A549 (cell line): Measurements from ENCODE around the gene DNAJC7. TPM values are rescaled to one million over a fixed set of nuclear protein-coding genes. Genes with fewer than 3 reads are reported as not detected.

ENCODE experiments used
- ATAC-seq, 2 experiments: fragments of 200-7000 bp in 1 of 2; fragments of >200 bp in 1 of 2; cut with Nextera tagmentation in 1 of 2; cut with Tn5 transposase in 1 of 2; 3 replicates each; pipeline versions ENCODE4 v1.8.0 to v1.9.1; 2018 to 2020; ENCODE audit warnings: mild to moderate bottlenecking in 1 of 2, moderate library complexity in 1 of 2
- CTCF ChIA-PET: fragments of 300-600 bp; sonication (Branson Sonifier 250); formaldehyde crosslinking; extraction: SDS; loops from one replicate; lab custom pipeline; 2021; ENCODE audit warnings: antibody characterized with exemption, inconsistent platforms; lab: Yijun Ruan, JAX
- POLR2A ChIA-PET: fragments of 350-600 bp; formaldehyde crosslinking; extraction: SDS; loops from one replicate; lab custom pipeline; 2021; ENCODE audit warnings: antibody characterized with exemption, inconsistent platforms; lab: Yijun Ruan, JAX
- DNase-seq, 2 experiments: peaks; one replicate each; pipeline versions ENCODE4 v3.0.0 to v3.0.0-alpha.2; 2011 to 2016; ENCODE audit warnings: low read depth in 1 of 2, low spot score in 1 of 2
- FAIRE-seq: peaks from 2 replicates; lab custom pipeline; 2011; peaks lifted over from hg19 to GRCh38; lab: Jason Lieb, UNC
- H3K27ac ChIP-seq, 2 experiments: fragments of >200 bp; sonication (Bioruptor Twin); formaldehyde crosslinking; 3 replicates each; pipeline ENCODE4 v1.5.1; 2016 to 2017
- H3K4me1 ChIP-seq: fragments of >200 bp; sonication (Bioruptor Twin); formaldehyde crosslinking; 3 replicates; pipeline ENCODE4 v1.6.1; 2016
- H3K4me2 ChIP-seq: fragments of >200 bp; sonication (Bioruptor Twin); formaldehyde crosslinking; 3 replicates; pipeline ENCODE4 v1.6.1; 2016
- H3K4me3 ChIP-seq: fragments of >200 bp; sonication (Bioruptor Twin); formaldehyde crosslinking; 3 replicates; pipeline ENCODE4 v1.5.1; 2016
- H3K9me3 ChIP-seq: fragments of >200 bp; sonication (Bioruptor Twin); formaldehyde crosslinking; 3 replicates; pipeline ENCODE4 v1.6.1; 2016
- BHLHE40 ChIP-seq: IDR thresholded peaks from 2 replicates; pipeline ENCODE4 v1.6.1; 2012; ENCODE audit warnings: low read depth, low read length, inconsistent platforms
- CEBPB ChIP-seq, 2 experiments: fragments of >200 bp in 1 of 2; sonication (Bioruptor Twin) in 1 of 2; formaldehyde crosslinking in 1 of 2; IDR thresholded peaks; 2 replicates each; pipeline ENCODE4 v1.6.1; 2012 to 2016
- CHD4 ChIP-seq: fragments of 200-600 bp; sonication (generic); IDR thresholded peaks from 2 replicates; pipeline ENCODE4 v1.6.1; 2016; ENCODE audit warnings: antibody characterized with exemption, mild to moderate bottlenecking, borderline replicate concordance
- CTCF ChIP-seq: fragments of >200 bp; sonication (Bioruptor Twin); formaldehyde crosslinking; IDR thresholded peaks from 3 replicates; pipeline ENCODE4 v1.5.1; 2016
- EHMT2 ChIP-seq: fragments of 200-600 bp; sonication (generic); IDR thresholded peaks from 2 replicates; pipeline ENCODE4 v1.6.1; 2016; ENCODE audit warnings: antibody characterized with exemption, low read depth, mild to moderate bottlenecking, moderate library complexity
- ESRRA ChIP-seq: fragments of 150-350 bp; IDR thresholded peaks from 2 replicates; pipeline ENCODE4 v1.6.1; 2014; ENCODE audit warnings: mild to moderate bottlenecking, low read length, borderline replicate concordance
- FOXS1 ChIP-seq: fragments of 250-450 bp; sonication (Bioruptor Pico); IDR thresholded peaks from 2 replicates; pipeline ENCODE4 v1.5.0; 2020; ENCODE audit warnings: mild to moderate bottlenecking, moderate library complexity
- HDAC2 ChIP-seq: fragments of 200-600 bp; sonication (generic); IDR thresholded peaks from 2 replicates; pipeline ENCODE4 v1.6.1; 2016
- HOXA7 ChIP-seq: fragments of 250-450 bp; sonication (Bioruptor Pico); IDR thresholded peaks from 2 replicates; pipeline ENCODE4 v1.5.0; 2020; ENCODE audit warnings: mild to moderate bottlenecking, moderate library complexity
- HOXB13 ChIP-seq: fragments of 250-450 bp; sonication (Bioruptor Pico); IDR thresholded peaks from 2 replicates; pipeline ENCODE4 v1.5.0; 2020; ENCODE audit warnings: low read depth, mild to moderate bottlenecking, moderate library complexity
- HOXB5 ChIP-seq: fragments of 250-450 bp; sonication (Bioruptor Pico); IDR thresholded peaks from 2 replicates; pipeline ENCODE4 v1.5.0; 2020; ENCODE audit warnings: mild to moderate bottlenecking, moderate library complexity
- MYC ChIP-seq: IDR thresholded peaks from 2 replicates; pipeline ENCODE4 v1.6.1; 2012; ENCODE audit warnings: mild to moderate bottlenecking, inconsistent platforms, low read length, improper control_type of control experiment, borderline replicate concordance
- NR3C1 ChIP-seq: fragments of >200 bp; sonication (Bioruptor Twin); formaldehyde crosslinking; IDR thresholded peaks from 3 replicates; pipeline ENCODE4 v1.6.1; 2017
- POLR2A ChIP-seq: IDR thresholded peaks from 2 replicates; pipeline ENCODE4 v1.6.1; 2012; ENCODE audit warnings: mild to moderate bottlenecking, low read length
- POLR2AphosphoS2 ChIP-seq: conservative IDR thresholded peaks from 2 replicates; pipeline ENCODE4 v1.6.1; 2012; ENCODE audit warnings: low read length, improper control_type of control experiment, inconsistent platforms
- RAD21 ChIP-seq, 2 experiments: fragments of >200 bp in 1 of 2; sonication (Bioruptor Twin) in 1 of 2; formaldehyde crosslinking in 1 of 2; IDR thresholded peaks in 1 of 2; conservative IDR thresholded peaks in 1 of 2; 2 replicates in 1 of 2; 3 replicates in 1 of 2; pipeline ENCODE4 v1.6.1; 2012 to 2018; ENCODE audit warnings: inconsistent platforms in 1 of 2
- SMC3 ChIP-seq: fragments of >200 bp; sonication (Bioruptor Twin); formaldehyde crosslinking; IDR thresholded peaks from 3 replicates; pipeline ENCODE4 v1.6.1; 2018; ENCODE audit warnings: inconsistent platforms
- ZNF302 ChIP-seq: fragments of 250-450 bp; sonication (Bioruptor Pico); IDR thresholded peaks from 2 replicates; pipeline ENCODE4 v1.9.0; 2021; ENCODE audit warnings: inconsistent platforms, mild to moderate bottlenecking, moderate library complexity
- ZSCAN20 ChIP-seq: fragments of 250-450 bp; sonication (Bioruptor Pico); IDR thresholded peaks from 2 replicates; pipeline ENCODE4 v1.8.0; 2022; ENCODE audit warnings: mild to moderate bottlenecking, moderate library complexity
- WGBS: methylation state at CpG from one replicate; pipeline ENCODE4 v1.1.6; 2017; ENCODE audit errors: missing lambda C conversion rate; 5-methylcytosine and 5-hydroxymethylcytosine counted together
- polyA plus RNA-seq, 4 experiments: library from polyadenylated mRNA; depleted of rRNA in 3 of 4; stranded (reverse); fragments of >200 nt; fragmentation: RNase III in 1 of 4; extraction: RNeasy Plus Mini Kit Qiagen cat#74134 plus additional on column Dnase treatment in 1 of 4; gene quantifications; 2 replicates in 3 of 4; 3 replicates in 1 of 4; pipeline ENCODE4 v1.2.3, GENCODE V29; 2011 to 2017
- TF ChIP-seq, protein P1 (sequence below): fragments of 250-450 bp; sonication (Bioruptor Pico); IDR thresholded peaks from 2 replicates; pipeline ENCODE4 v1.5.0; 2021; ENCODE audit warnings: mild to moderate bottlenecking, moderate library complexity, borderline replicate concordance
- TF ChIP-seq, protein P2 (sequence below): IDR thresholded peaks from 2 replicates; pipeline ENCODE4 v1.6.1; 2012
- TF ChIP-seq, protein P3 (sequence below): fragments of 250-450 bp; sonication (Bioruptor Pico); IDR thresholded peaks from 2 replicates; pipeline ENCODE4 v1.5.0; 2020; ENCODE audit warnings: low read depth, mild to moderate bottlenecking, moderate library complexity

DNAJC7 gene
- polyA plus RNA-seq, 2 of the 4 experiments (the other 2 are of a cell fraction), result 95.3 to 148 TPM

DNA sequence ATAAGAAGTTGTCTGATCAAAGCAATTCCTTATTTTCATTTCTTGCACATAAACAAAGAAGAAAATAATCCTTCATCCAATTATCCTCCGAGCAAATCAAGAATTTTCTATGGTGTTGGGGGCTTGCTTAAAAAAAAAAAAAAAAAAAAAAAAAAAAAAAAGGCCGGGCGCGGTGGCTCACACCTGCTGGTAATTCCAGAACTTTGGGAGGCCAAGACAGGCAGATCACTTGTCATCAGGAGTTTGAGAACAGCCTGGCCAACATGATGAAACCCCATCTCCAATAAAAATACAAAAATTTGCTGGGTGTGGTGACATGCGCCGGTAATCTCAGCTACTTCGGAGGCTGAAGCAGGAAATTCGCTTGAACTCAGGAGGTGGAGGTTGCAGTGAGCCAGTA lies 31.3 kb downstream of the DNAJC7 start:
- no peak for FAIRE-seq
- no peak overlapping the region for H3K4me2 ChIP-seq
- TF ChIP-seq HOXA7 (CRISPR knock-in tag) (no peak), POLR2A (no peak), EHMT2 (no peak), SMC3 (no peak), NR3C1 (no peak), FOXS1 (CRISPR knock-in tag) (no peak), MYC (no peak), CEBPB (IDR thresholded peaks at IDR 0.05) (no peak), HDAC2 (no peak), BHLHE40 (no peak), HOXB5 (no peak), CHD4 (no peak), CTCF (no peak), ESRRA (no peak), POLR2AphosphoS2 (no peak), RAD21 (conservative IDR thresholded peaks at IDR 0.05 in 1 of 2, IDR thresholded peaks at IDR 0.05 in 1 of 2) (no peak)
- TF ChIP-seq, protein P1, sequence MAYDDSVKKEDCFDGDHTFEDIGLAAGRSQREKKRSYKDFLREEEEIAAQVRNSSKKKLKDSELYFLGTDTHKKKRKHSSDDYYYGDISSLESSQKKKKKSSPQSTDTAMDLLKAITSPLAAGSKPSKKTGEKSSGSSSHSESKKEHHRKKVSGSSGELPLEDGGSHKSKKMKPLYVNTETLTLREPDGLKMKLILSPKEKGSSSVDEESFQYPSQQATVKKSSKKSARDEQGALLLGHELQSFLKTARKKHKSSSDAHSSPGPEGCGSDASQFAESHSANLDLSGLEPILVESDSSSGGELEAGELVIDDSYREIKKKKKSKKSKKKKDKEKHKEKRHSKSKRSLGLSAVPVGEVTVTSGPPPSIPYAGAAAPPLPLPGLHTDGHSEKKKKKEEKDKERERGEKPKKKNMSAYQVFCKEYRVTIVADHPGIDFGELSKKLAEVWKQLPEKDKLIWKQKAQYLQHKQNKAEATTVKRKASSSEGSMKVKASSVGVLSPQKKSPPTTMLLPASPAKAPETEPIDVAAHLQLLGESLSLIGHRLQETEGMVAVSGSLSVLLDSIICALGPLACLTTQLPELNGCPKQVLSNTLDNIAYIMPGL (CRISPR knock-in tag), result no peak
- TF ChIP-seq, protein P2, sequence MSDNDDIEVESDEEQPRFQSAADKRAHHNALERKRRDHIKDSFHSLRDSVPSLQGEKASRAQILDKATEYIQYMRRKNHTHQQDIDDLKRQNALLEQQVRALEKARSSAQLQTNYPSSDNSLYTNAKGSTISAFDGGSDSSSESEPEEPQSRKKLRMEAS, result no peak
- TF ChIP-seq, protein P3, sequence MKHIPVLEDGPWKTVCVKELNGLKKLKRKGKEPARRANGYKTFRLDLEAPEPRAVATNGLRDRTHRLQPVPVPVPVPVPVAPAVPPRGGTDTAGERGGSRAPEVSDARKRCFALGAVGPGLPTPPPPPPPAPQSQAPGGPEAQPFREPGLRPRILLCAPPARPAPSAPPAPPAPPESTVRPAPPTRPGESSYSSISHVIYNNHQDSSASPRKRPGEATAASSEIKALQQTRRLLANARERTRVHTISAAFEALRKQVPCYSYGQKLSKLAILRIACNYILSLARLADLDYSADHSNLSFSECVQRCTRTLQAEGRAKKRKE (CRISPR knock-in tag), result no peak
- TF ChIP-seq, all 56 proteins: peak for 0

GRCh38 chr17:41984454-41984853 lies 32.8 kb downstream of the DNAJC7 start:
- Histone ChIP-seq H3K27ac (no peak overlapping the region), H3K4me1 (peaks cover 16% of the 10 kb centered on the region), H3K4me2 (no peak overlapping the region), H3K9me3 (no peaks in the 10 kb centered on the region), H3K4me3 (no peak overlapping the region)
- CTCF ChIA-PET, result interaction anchor here (0.6 to 1.9 kb wide), 7 partner anchors 11 to 182 kb away, joined by 3 to 13 read pairs (median 4); partner anchors contain the start of genes NKIRAS2 and ODAD4
- POLR2A ChIA-PET, result no interaction called here
- TF ChIP-seq CTCF (no peak), HOXB13 (CRISPR knock-in tag) (no peak), ZSCAN20 (CRISPR knock-in tag) (no peak), ZNF302 (no peak)
- FAIRE-seq (no peak), DNase-seq (no peak), ATAC-seq (no peak)
- WGBS, result 98% methylated on average over 8 of the region's 8 CpGs

More for the DNA sequence above, 31.3 kb downstream of the DNAJC7 start:
- 87% methylated on average over 8 of the region's 8 CpGs for WGBS
- POLR2A ChIA-PET, result no interaction called here
- DNase-seq, result no peak
- peaks cover 31% of the 10 kb centered on the region for H3K4me1 ChIP-seq
- no peaks in the 10 kb centered on the region for H3K9me3 ChIP-seq
- no peak for ATAC-seq
- CTCF ChIA-PET, result interaction anchor here (0.8 to 2.4 kb wide), 5 partner anchors 9 to 248 kb away, joined by 3 to 8 read pairs (median 3); no protein-coding TSS in a partner anchor
- no peak overlapping the region for H3K4me3 ChIP-seq
- H3K27ac ChIP-seq, result no peak overlapping the region
